Erythroblast (primary cell): ENCODE data around the gene STK32C.

Experiments used
- DNase-seq, 2 experiments: peaks; one replicate each; lab custom pipeline; 2025; lab: John Stamatoyannopoulos, UW
- GATA1 ChIP-seq: IDR thresholded peaks from 2 replicates; pipeline ENCODE4 v1.6.1; 2011; ENCODE audit warnings: low read depth, mild to moderate bottlenecking, control low read depth, low read length, moderate library complexity
- POLR2A ChIP-seq: IDR thresholded peaks from 2 replicates; pipeline ENCODE4 v1.6.1; 2011; ENCODE audit warnings: mild to moderate bottlenecking, low read length

Gene STK32C

GRCh38 chr10:132238371-132239125 lies 69.2 kb downstream of the STK32C start:
- TF ChIP-seq POLR2A: no peak
- TF ChIP-seq GATA1: no peak
- no peak for DNase-seq

DNA sequence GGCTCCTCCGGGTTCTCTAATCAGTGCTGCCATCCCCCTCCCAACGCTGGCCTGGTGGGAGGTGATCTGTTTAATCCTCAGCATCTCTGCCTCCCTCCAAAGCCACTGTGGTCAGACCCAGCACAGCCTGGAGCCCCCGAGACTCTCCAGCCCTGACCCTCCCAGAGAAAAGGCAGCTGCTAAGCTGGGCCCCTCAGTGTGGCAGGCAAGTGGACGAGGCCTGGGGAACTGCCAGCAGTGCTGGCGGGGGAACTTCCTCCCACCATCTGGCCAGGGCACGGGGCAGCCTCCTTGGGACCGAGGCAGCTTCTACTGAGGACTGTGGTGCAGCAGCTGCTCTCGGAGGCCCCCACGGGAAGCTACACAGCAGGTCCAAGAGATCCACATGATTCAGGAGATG lies 69.9 kb downstream of the STK32C start:
- TF ChIP-seq POLR2A (no peak), GATA1 (no peak)
- no peak for DNase-seq

DNA sequence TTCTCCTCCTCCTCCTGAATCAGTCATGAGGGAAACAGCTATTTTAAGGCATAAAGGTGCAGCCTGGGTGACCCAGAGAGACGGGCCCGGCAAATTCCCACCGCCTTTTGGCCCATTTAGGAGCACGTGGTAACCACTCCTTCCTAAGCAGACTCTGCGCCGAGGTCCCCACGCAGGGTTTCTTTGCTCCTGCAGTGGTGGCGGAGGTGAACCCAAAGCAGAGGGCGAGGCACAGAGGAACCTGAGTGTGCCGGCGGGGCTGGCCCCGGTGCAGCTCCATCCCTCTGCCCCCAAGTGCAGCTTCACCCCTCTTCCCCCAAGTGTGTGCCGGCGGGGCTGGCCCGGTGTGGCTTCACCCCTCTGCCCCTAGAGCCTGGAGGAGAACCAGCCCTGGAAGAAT lies 70.4 kb downstream of the STK32C start:
- no peak for DNase-seq
- TF ChIP-seq GATA1: no peak
- TF ChIP-seq POLR2A: no peak

DNA sequence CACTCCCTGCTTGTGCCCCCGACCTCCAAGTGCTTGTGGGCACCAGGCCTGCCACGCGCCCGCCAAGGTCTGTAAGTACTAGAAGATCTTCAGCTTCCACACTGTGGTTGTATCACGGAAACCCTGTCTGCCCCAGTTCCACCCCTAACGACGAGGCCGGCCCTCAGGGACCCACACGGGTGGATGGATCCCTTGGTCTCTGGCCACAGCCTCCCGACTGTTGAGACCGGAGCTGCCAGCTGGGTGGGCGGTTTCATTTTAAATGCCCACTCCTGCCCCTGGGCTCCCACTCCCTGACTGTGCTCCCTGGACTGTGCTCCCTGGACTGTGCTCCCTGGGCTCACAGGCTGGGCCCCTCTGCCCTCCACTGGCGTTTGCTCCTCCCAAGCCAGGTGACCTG lies 70.9 kb downstream of the STK32C start:
- DNase-seq: no peak
- no peak for TF ChIP-seq GATA1
- no peak for TF ChIP-seq POLR2A

DNA sequence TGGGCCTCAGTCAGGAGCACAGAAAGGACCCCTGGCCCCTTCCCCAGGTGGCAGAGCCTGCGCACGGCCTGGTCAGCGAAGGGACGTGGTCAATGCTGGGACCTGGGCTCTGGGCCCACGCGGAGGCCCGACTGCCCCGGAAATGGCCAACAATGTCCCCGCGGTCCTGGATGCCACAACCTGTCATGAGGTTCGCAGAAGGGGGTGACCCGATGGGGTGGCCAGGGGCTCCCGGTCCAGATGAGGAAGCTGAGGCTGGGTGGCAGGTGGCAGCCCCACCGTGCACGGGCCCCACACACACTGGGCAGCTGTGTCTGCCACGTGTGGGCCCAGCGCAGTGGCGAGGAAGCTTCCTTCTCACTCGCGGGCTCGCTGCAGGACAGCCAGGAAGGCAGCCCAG lies 71.6 kb downstream of the STK32C start:
- DNase-seq: no peak
- TF ChIP-seq POLR2A: no peak
- no peak for TF ChIP-seq GATA1

GRCh38 chr10:132234860-132235259 lies 72.9 kb downstream of the STK32C start:
- no peak for DNase-seq
- TF ChIP-seq GATA1: no peak
- no peak for TF ChIP-seq POLR2A

GRCh38 chr10:132233501-132234085 lies 74.2 kb downstream of the STK32C start:
- DNase-seq: no peak
- TF ChIP-seq POLR2A: no peak
- no peak for TF ChIP-seq GATA1

DNA sequence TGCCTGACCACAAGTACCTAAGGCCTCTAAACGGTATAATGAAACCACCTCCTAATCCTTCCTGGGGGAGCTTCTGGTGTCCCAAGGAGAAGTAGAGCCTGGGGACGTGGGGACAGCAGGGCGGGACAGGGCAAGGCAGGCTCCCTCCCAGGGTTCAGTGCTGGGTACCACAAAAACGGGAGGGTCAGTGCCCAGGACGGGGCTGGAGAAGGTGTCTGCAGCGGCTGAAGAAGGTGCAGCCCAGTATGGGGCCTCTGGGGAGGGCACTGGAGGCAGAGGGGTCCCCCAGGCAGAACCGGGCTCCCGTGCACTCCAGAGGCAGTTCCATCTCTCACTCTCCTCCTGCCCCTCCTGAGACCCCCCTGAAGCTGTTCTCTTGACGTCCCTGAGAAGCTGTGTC lies 74.8 kb downstream of the STK32C start:
- no peak for TF ChIP-seq GATA1
- TF ChIP-seq POLR2A: no peak
- DNase-seq: no peak

DNA sequence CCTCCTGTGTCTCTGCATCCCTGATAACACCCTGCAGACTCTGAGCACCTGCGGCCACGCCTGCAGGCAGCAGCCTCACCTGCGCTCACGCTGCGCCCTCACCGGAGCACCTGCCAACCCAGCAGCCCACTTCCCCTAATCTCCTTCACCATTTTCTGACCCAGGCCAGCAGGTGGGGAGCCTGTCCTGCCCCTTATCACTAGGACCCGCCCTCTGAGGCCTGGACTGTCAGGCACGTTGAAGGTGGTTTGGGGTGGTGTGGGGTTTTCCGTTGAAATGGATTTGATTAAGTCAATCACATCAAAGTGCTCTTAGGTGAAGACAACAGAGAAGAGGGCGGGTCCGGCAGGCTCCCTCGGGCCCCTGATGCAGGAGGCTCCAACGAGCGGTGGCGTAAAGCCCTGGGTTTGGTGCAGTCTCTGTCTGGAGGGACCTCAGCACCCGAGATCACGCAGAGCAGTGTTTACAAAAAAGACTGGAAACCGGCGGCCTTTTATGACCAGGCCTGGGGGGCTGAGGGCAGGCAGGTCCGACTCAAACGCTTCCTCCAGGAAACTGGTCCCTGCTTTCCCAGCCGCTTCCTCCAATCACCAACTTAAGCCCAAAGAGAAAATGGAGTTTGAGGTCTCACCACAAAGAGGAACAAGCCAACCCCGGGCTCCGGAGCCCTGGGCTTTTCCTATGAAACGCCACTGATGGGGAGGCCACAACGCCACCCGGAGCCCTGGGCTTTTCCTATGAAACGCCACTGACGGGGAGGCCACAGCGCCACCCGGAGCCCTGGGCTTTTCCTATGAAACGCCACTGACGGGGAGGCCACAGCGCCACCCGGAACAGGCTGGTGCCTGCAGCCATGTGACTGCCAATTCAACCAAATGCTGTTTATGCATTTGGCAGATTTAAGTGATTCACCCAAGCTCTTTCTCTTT lies 75.5 kb downstream of the STK32C start:
- no peak for DNase-seq
- TF ChIP-seq GATA1 (no peak), POLR2A (no peak)

DNA sequence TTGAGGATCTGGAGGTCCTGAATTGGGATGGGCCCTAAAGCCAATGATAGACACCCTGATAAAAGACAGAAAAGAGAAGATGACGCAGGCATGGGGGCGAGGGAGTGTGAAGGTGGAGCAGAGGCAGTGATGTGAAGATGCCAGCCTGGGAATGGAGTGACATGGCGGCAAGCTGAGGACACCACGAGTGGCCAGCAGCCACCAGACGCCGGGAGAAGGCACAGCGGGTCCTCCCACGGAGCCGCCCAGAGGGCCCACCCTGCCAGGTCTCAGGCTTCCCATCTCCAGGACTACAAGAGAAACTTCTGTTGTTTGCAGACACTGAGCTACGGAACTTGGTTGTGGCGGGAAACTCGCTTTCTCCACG lies 76.1 kb downstream of the STK32C start:
- DNase-seq: no peak
- TF ChIP-seq GATA1 (no peak), POLR2A (no peak)

- DNase-seq: no peak
- no peak for TF ChIP-seq GATA1
- TF ChIP-seq POLR2A: no peak
Observed at GRCh38 chr10:132230557-132231210, 77.1 kb downstream of the STK32C start.

DNA sequence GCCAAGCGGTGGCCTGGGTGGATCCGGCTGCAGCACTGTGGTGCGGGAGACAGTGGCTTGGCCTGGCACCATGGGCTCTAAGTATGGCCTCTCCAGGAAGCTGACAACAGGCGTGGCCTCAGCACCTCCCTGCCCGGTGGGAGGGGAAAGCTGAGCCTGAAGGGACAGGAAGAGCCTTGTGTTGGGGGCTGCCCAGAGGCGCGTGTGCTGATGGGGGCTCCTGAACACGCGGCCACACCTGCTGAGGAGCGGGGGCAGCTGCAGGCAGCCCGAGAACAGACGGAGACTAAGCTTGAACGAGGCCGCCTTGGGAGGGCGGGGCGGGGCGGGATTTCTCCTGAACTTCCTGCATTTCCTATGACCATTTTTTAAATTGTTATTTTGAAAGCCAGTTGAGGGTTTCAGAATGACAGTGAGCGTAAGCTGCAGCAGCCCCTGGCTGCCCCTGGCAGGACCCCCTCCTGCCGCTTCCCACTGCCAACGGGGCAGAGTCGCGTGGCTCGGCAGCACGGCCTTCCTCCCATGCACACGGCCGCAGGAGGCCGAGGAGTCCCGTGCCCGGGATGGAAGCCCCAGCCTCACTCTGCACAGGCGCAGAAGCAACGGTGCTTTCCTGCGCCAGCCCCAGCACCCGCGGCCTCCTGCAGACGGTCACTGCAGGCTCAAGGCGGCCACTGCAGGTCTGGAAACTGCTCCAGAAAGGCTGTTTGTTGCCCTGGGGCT lies 77.8 kb downstream of the STK32C start:
- no peak for DNase-seq
- TF ChIP-seq POLR2A (no peak), GATA1 (no peak)

- TF ChIP-seq POLR2A: no peak
- DNase-seq: no peak
Observed at GRCh38 chr10:132229096-132229495, 78.7 kb downstream of the STK32C start.

DNA sequence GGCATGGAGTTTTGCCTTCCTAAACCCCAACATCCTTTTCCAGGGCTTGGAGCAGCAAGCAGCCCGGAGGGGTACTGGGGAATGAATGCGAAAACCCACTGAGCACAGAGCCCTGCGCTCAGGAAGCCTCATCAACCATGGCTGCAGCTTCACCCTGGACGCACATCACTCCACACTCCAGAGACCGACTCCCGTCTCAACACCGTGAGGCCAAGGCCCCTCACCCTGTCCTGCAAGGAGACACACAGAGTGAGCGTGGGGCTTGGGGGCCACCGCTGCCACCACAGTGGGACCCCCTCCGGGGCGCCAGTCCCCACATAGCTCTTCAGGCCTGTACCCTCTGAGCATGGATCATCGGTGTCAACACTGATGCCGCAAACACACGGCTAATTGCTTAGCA lies 79.1 kb downstream of the STK32C start:
- no peak for DNase-seq
- TF ChIP-seq POLR2A (no peak), GATA1 (no peak)
